Astrocyte of the cerebellum (primary cell): ENCODE data around the gene AACS.
"Not testable (repeated sequence)": the region's sequence is repeated elsewhere in the genome, so short reads cannot be mapped to it uniquely, and the experiment has no call there.

Experiments
- DNase-seq: peaks from one replicate; pipeline ENCODE4 v3.0.0-alpha.2; 2011; ENCODE audit warnings: low read depth
- H3K4me3 ChIP-seq: 2 replicates; pipeline ENCODE4 v1.5.1; 2011; ENCODE audit warnings: mild to moderate bottlenecking, low read depth, low read length, moderate library complexity
- in situ Hi-C: cut with HindIII; loops from 2 replicates; pipeline ENCODE4 v1.10.0; 2017; ENCODE audit warnings: low sequenced_read_pairs
- TF ChIP-seq, protein P1 (sequence below): IDR thresholded peaks from 2 replicates; pipeline ENCODE4 v1.5.1; 2012; ENCODE audit warnings: low read length, low read depth, moderate library complexity, mild to moderate bottlenecking; ENCODE audit errors: missing control alignments

AACS gene

DNA sequence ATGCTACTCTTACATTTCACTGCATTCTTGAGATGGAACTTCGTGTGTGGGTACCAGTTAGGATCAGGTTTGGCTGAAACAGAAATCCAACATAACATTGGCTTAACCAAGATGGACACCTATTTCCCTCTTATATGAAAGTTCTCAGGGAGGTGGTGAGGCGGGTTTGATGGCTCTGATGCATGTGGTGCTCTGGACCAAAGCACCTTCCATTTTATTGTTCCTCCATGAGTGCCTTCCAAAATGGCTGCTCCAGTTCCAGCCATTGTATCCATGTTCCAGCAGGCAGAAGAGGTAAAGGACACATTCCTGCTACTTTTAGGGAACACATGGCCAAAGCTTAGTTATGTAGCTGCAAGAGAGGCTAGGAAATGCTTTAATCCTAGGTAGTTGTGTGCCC, 42.2 kb upstream of the AACS start:
- in situ Hi-C loops = no loop called here
- TF ChIP-seq, protein P1, sequence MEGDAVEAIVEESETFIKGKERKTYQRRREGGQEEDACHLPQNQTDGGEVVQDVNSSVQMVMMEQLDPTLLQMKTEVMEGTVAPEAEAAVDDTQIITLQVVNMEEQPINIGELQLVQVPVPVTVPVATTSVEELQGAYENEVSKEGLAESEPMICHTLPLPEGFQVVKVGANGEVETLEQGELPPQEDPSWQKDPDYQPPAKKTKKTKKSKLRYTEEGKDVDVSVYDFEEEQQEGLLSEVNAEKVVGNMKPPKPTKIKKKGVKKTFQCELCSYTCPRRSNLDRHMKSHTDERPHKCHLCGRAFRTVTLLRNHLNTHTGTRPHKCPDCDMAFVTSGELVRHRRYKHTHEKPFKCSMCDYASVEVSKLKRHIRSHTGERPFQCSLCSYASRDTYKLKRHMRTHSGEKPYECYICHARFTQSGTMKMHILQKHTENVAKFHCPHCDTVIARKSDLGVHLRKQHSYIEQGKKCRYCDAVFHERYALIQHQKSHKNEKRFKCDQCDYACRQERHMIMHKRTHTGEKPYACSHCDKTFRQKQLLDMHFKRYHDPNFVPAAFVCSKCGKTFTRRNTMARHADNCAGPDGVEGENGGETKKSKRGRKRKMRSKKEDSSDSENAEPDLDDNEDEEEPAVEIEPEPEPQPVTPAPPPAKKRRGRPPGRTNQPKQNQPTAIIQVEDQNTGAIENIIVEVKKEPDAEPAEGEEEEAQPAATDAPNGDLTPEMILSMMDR = no peak
- H3K4me3 ChIP-seq = no peak overlapping the region
- DNase-seq = no peak

DNA sequence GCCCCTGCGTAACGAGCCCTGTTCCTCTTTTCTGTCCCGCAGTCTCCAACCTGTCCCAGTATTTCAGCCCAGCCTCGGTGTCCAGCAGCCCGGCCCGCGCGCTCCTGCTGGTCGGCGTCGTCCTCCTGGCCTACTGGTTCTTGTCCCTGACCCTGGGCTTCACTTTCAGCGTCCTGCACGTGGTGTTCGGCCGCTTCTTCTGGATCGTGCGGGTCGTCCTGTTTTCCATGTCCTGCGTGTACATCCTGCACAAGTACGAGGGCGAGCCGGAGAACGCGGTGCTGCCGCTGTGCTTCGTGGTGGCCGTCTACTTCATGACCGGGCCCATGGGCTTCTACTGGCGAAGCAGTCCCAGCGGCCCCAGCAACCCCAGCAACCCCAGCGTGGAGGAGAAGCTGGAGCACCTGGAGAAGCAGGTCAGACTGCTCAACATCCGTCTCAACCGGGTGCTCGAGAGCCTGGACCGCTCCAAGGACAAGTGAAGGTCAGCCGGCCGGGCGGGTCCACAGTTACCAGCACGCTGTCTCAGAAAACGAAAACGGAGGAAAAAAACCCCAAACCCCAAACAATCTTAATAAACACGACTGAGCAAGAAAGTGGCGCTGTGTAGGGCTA, 40.2 kb upstream of the AACS start:
- TF ChIP-seq, protein P1 = no peak
- H3K4me3 ChIP-seq = no peak overlapping the region
- in situ Hi-C loops = no loop called here
- no peak for DNase-seq

- H3K4me3 ChIP-seq = no peak overlapping the region
- in situ Hi-C loops = no loop called here
- DNase-seq = no peak
- TF ChIP-seq, protein P1 = no peak
Observed at GRCh38 chr12:125025606-125026235, 39.5 kb upstream of the AACS start.

DNA sequence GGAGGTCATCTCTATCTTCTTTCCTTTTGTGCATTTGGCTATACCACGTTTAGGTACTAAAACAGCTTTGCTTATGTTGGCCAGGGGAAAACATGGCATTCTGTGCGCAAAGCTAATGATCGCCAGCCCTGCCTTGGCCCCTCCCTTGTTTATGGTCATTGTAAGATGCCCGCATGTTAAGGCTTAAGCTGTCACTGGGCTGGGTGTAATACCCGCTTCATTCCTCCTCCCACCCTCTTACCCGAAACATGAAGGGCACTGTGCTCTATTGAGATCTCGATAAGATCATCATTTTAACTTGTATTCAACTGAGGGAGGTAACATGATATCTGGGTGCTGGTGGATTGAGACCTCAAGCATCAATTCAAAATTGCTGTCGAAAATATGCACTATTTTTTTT, 37.1 kb upstream of the AACS start:
- DNase-seq = no peak
- H3K4me3 ChIP-seq = no peak overlapping the region
- in situ Hi-C loops = no loop called here
- TF ChIP-seq, protein P1 = no peak

GRCh38 chr12:125029761-125030358, 35.4 kb upstream of the AACS start:
- TF ChIP-seq, protein P1 = no peak
- DNase-seq = no peak
- in situ Hi-C loops = no loop called here
- H3K4me3 ChIP-seq = no peak overlapping the region

DNA sequence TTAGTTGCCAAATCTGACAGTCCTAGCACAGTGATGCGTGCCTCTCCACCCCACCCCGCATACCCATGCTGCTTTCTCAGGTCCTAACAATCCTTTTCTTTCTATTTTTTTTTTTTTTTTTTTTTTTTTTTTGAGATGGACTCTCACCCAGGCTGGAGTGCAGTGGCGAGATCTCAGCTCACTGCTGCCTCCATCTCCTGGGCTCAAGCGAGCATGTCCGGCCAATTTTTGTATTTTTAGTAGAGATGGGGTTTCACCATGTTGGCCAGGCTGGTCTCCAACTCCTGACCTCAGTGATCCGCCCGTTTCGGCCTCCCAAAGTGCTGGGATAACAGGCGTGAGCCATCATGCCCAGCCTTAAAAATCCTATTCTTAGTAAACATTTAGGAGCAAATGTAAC, 33.8 kb upstream of the AACS start:
- in situ Hi-C loops, DNase-seq, H3K4me3 ChIP-seq: not testable (repeated sequence)

DNA sequence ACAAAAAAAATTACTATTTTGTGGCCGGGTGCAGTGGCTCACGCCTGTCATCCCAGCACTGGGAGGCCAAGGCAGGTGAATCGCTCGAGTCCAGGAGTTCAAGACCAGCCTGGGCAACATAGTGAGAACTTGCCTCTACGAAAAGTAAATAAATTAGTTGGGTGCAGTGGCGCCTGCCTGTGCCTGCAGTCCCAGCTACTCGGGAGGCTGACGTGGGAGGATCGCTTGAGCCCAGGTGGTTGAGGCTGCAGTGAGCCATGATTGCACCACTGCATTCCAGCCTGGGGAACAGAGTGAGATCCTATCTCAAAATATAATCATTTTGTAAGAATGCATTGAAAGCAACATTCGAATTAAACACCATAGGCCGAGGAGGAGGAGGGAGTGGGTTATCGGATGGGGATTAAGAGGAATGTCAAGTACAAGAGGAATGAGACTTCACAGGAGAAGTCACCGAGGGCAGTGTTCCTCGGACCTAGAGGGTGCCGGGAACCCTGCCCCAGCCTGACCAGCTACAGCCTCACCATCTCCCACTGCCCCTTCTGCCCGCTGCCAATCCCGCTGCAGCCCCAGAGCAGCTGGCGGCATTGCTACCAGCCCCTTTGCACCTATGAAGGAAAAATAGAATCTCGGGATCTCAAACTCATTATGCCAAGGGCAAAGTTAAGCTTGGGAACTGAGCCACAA, 32.6 kb upstream of the AACS start:
- no peak overlapping the region for H3K4me3 ChIP-seq
- DNase-seq = no peak
- in situ Hi-C loops = no loop called here
- TF ChIP-seq, protein P1 = no peak
